Osteocyte (in vitro differentiated cells): ENCODE results near the gene ZNF578. TPM values are rescaled to one million over a fixed set of nuclear protein-coding genes. Genes with fewer than 3 reads are reported as not detected.
"Not testable (repeated sequence)": the region's sequence is repeated elsewhere in the genome, so short reads cannot be mapped to it uniquely, and the experiment has no call there.

Experiments
- DNase-seq: peaks from one replicate; pipeline ENCODE4 v3.0.0; 2021; ENCODE audit warnings: mixed read lengths; ENCODE audit not compliant: unreplicated experiment; ENCODE audit errors: extremely low spot score
- H3K27ac Mint-ChIP-seq: one replicate; pipeline ENCODE4 v1.8.0; 2021; ENCODE audit warnings: mild to moderate bottlenecking, mixed read lengths; ENCODE audit not compliant: unreplicated experiment
- H3K27me3 Mint-ChIP-seq: one replicate; pipeline ENCODE4 v1.8.0; 2021; ENCODE audit warnings: mixed read lengths; ENCODE audit not compliant: unreplicated experiment
- H3K36me3 Mint-ChIP-seq: one replicate; pipeline ENCODE4 v1.8.0; 2021; ENCODE audit warnings: mixed read lengths; ENCODE audit not compliant: unreplicated experiment
- H3K4me1 Mint-ChIP-seq: one replicate; pipeline ENCODE4 v1.8.0; 2021; ENCODE audit warnings: mixed read lengths; ENCODE audit not compliant: unreplicated experiment
- H3K4me3 Mint-ChIP-seq: one replicate; pipeline ENCODE4 v1.8.0; 2021; ENCODE audit warnings: mild to moderate bottlenecking, moderate library complexity, mixed read lengths; ENCODE audit not compliant: unreplicated experiment
- H3K9me3 Mint-ChIP-seq: one replicate; pipeline ENCODE4 v1.8.0; 2021; ENCODE audit warnings: mixed read lengths; ENCODE audit not compliant: unreplicated experiment
- CTCF ChIP-seq: fragments of 200-600 bp; sonication (generic); IDR thresholded peaks from 2 replicates; pipeline ENCODE4 v1.5.0; 2021; ENCODE audit warnings: antibody characterized with exemption, mild to moderate bottlenecking, moderate library complexity
- total RNA-seq: library from RNA; stranded (reverse); gene quantifications from 2 replicates; pipeline ENCODE4 v1.2.1, GENCODE V29; 2021

ZNF578 gene
- total RNA-seq, 1 donor from 2014 or later, result not detected

GRCh38 chr19:52507266-52507665 is 53.9 kb downstream of the ZNF578 start:
- H3K27ac Mint-ChIP-seq, result no peak overlapping the region
- H3K27me3 Mint-ChIP-seq, result no peaks in the 10 kb centered on the region
- no peaks in the 10 kb centered on the region for H3K4me1 Mint-ChIP-seq
- peaks cover 30% of the 10 kb centered on the region for H3K9me3 Mint-ChIP-seq
- TF ChIP-seq CTCF, result no peak
- no peak for DNase-seq
- H3K4me3 Mint-ChIP-seq, result no peak overlapping the region
- H3K36me3 Mint-ChIP-seq, result no peaks in the 10 kb centered on the region

- no peaks in the 10 kb centered on the region for H3K36me3 Mint-ChIP-seq
- TF ChIP-seq CTCF, result no peak
- H3K4me1 Mint-ChIP-seq, result no peaks in the 10 kb centered on the region
- H3K27ac Mint-ChIP-seq, result no peak overlapping the region
- DNase-seq, result no peak
- no peak overlapping the region for H3K4me3 Mint-ChIP-seq
- peaks cover 52% of the 10 kb centered on the region for H3K9me3 Mint-ChIP-seq
- H3K27me3 Mint-ChIP-seq, result no peaks in the 10 kb centered on the region
Measured at GRCh38 chr19:52516191-52516590, 62.8 kb downstream of the ZNF578 start.

- no peak overlapping the region for H3K4me3 Mint-ChIP-seq
- H3K36me3 Mint-ChIP-seq, result no peaks in the 10 kb centered on the region
- no peak overlapping the region for H3K27ac Mint-ChIP-seq
- H3K4me1 Mint-ChIP-seq, result no peaks in the 10 kb centered on the region
- no peaks in the 10 kb centered on the region for H3K27me3 Mint-ChIP-seq
- TF ChIP-seq CTCF, result no peak
- DNase-seq, result no peak
- H3K9me3 Mint-ChIP-seq, result peaks cover 42% of the 10 kb centered on the region
Measured at GRCh38 chr19:52518646-52519045, 65.3 kb downstream of the ZNF578 start.

GRCh38 chr19:52519175-52519574 is 65.8 kb downstream of the ZNF578 start:
- not testable (repeated sequence) for H3K4me3 Mint-ChIP-seq, DNase-seq, H3K27ac Mint-ChIP-seq, H3K36me3 Mint-ChIP-seq, H3K27me3 Mint-ChIP-seq, H3K4me1 Mint-ChIP-seq
- peaks cover 37% of the 10 kb centered on the region for H3K9me3 Mint-ChIP-seq

GRCh38 chr19:52520013-52520412 is 66.7 kb downstream of the ZNF578 start:
- no peaks in the 10 kb centered on the region for H3K27me3 Mint-ChIP-seq
- H3K9me3 Mint-ChIP-seq, result peaks cover 35% of the 10 kb centered on the region
- TF ChIP-seq CTCF, result no peak
- no peak overlapping the region for H3K4me3 Mint-ChIP-seq
- H3K4me1 Mint-ChIP-seq, result no peaks in the 10 kb centered on the region
- no peak for DNase-seq
- H3K36me3 Mint-ChIP-seq, result no peaks in the 10 kb centered on the region
- H3K27ac Mint-ChIP-seq, result no peak overlapping the region

GRCh38 chr19:52522551-52522950 is 69.2 kb downstream of the ZNF578 start:
- H3K27me3 Mint-ChIP-seq, result no peaks in the 10 kb centered on the region

More at GRCh38 chr19:52522551-52522950, 69.2 kb downstream of the ZNF578 start:
- Mint-ChIP-seq H3K4me1 (peaks cover 6% of the 10 kb centered on the region), H3K4me3 (no peak overlapping the region), H3K27ac (no peak overlapping the region), H3K36me3 (no peaks in the 10 kb centered on the region), H3K9me3 (peaks cover 24% of the 10 kb centered on the region)
- no peak for TF ChIP-seq CTCF
- DNase-seq, result no peak
